ENCODE measurements around the gene ATOH1.

Gene ATOH1

GRCh38 chr4:93828332-93828994, at the start of gene ATOH1:
ATOH1 (plus strand) TSS chr4:93828753; CDS start chr4:93828927, 174 bp downstream.
- no peak for DNase-seq (ENCODE audit: low read depth in 1 of 2, low spot score in 1 of 2)

DNA sequence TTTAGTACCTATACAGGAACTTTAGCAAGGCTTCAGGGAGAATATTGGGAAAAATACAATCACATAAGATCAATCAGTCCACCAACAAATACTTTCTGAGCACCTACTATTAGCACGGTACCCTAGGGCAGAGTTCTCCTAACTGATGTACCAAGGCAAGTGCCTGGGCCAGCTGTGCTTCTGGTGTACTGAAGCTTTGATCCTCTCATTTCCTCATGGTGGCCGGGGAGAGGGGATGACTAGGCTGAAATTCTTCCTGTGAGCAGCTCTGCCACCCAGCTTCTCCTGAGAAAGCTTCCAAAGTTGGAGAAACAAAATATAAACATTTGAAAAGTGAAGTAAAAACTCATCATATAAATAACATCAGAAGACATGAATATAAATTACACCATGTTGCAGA, 49.3 kb upstream of the ATOH1 start:
- DNase-seq (ENCODE audit: low read depth in 1 of 2, low spot score in 1 of 2): no peak

GRCh38 chr4:93780080-93780479, 48.5 kb upstream of the ATOH1 start:
- DNase-seq (ENCODE audit: low read depth in 1 of 2, low spot score in 1 of 2): no peak

DNA sequence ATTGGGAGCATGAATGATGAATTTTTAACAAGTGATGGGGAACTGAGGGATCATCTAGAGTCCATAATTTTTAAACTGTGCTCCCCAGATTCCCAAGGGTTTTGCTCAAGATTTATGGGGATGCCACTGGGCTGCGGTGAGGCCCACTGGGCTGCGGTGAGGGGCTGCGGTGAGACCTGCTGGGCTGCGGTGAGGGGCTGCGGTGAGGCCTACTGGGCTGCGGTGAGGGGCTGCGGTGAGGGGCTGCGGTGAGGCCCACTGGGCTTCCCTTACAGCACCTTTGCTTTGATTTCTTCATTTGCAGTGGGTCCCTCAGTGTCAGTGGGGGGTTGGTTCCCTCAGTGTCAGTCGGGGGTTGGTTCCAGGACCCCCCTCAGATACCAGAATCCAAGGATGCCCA, 47.4 kb upstream of the ATOH1 start:
- no peak for DNase-seq (ENCODE audit: low read depth in 1 of 2, low spot score in 1 of 2)

- DNase-seq (ENCODE audit: low read depth in 1 of 2, low spot score in 1 of 2): no peak
Measured at GRCh38 chr4:93786149-93786548, 42.4 kb upstream of the ATOH1 start.

GRCh38 chr4:93788712-93789111, 39.8 kb upstream of the ATOH1 start:
- no peak for DNase-seq (ENCODE audit: low read depth in 1 of 2, low spot score in 1 of 2)

DNA sequence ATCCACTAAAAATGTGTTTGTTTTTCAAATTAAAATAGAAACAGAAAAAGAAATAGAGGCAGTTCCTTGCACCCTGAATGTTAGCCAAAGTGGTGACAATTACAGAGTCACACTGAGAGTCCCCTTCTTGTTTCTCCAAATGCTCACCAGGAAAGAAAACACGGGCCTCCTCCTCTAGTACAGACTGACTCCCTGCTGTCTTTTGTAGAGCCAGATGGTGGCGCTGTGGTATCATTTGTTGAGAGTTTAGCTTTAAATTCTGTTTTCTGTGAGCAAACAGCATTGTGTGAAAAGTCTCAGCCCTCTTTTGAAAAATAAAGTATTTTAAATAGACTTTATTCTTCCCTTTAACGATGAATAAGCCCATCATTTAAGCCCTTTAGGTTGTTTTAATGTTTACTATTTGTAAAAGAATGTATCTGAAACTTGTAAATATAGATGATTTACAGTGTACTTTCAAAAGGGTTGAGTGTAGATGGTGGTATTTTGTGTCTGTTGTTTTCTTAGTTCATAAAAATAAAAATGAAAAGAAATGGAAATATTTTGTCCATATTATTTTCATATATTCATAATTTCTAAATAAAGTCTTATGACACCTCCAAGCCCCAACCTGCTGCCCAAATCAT, 36.9 kb upstream of the ATOH1 start:
- DNase-seq (ENCODE audit: low read depth in 1 of 2, low spot score in 1 of 2): no peak

DNA sequence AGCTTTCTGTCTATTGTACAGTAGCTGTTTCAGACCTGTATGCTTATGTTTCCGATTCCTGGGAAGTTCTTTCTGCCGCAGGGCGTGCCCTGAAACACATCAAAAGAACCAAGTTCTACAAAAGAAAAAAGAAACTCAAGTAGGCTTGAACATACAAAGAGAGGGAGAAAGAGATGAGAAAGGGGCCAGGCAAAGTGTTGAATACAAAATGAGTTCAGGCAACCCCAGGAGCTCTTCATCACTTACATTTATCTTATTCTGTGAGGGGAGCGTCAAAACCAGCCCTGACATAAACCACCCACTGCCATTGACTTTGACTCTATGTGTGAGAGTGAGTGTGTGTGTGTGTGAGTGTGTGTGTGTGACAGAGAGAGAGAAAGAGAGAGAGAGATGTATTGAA, 26.5 kb upstream of the ATOH1 start:
- DNase-seq (ENCODE audit: low read depth in 1 of 2, low spot score in 1 of 2): no peak

DNA sequence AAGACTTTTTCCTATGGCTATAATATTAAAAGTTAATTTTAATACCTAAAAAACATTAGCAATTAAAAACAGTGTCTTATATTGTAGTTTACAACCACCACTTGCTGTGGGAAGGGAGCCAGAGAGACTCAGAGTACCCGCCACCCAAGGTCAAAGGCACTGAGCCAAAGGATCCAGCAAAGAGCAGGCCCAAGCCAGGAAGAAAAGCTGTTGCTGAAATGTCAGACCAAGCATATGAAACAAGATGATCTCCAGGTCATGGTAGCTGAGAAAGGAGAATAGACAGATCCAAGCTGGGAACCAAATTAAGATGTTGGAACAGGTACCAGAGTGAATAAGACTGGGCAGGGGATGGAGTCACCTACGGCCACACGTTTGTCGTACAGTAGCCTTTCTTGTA, 18.8 kb upstream of the ATOH1 start:
- no peak for DNase-seq (ENCODE audit: low read depth in 1 of 2, low spot score in 1 of 2)

DNA sequence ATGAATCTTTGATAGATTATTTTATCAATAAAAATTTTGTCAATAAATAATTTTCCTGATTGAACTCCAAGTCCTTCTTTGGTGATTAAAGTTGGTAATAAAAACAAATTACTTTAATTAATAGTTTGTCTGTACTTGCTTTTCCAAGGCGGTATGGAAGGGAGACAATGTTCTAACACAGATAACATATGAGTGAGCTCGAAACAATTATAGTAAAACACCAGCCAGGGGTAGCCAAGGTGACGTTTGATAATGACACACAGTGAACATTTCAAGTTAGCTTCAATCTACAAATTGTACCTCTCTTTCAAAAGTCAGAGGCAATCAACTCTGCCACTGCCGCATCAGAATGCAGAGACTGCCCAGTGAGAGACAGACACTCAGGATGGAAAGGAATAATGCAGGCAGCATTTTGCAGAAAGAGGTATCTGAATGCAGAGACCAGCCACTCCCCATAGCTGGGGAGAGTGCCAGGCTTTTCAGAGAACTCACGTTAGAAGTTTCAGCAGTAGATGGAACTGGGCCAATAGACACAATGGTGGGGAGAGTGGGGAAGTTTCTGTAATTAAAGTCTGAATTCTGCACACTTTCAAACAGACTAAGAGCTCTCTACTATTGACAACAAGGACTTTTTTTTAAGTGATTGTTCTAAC, 18.1 kb upstream of the ATOH1 start:
- DNase-seq (ENCODE audit: low read depth in 1 of 2, low spot score in 1 of 2): no peak

- DNase-seq (ENCODE audit: low read depth in 1 of 2, low spot score in 1 of 2): no peak
Measured at GRCh38 chr4:93813092-93813491, 15.5 kb upstream of the ATOH1 start.

DNA sequence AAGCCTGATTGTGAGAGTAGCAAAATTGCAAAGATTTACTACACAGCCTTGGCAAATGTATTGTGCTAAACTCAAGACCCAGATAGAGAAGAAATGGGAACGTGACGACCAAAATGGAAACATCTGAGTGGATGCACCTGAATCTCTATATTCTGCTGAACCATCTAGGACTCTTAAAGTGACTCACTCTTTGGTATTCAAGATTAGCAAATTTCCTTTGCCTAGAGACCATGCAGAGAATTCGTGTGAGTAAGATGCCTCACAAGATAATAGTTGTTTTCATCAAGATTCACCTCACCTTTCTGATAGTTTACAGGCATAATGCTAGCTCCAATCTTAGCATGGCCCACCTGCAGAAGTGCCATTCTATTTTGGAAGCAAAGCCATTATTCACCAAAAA, 14.4 kb upstream of the ATOH1 start:
- no peak for DNase-seq (ENCODE audit: low read depth in 1 of 2, low spot score in 1 of 2)

DNA sequence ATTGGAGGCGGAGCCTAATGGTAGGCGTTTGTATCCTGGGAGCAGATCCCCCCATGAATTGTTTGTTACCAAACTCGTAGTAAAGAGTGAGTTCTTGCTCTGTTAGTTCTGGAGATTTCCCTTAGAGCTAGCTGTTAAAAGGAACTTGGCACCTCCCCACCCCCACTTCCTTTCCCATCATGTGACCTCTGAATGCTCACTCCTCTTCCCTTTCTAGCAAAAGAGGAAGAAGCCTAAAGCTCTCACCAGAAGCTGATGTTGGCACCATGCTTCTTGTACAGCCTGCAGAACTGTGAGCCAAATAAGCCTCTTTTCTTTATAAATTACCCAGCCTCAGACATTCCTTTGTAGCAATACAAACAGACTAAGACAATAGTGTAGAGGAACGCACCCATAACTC, 13.8 kb upstream of the ATOH1 start:
- no peak for DNase-seq (ENCODE audit: low read depth in 1 of 2, low spot score in 1 of 2)

- no peak for DNase-seq (ENCODE audit: low read depth in 1 of 2, low spot score in 1 of 2)
Measured at GRCh38 chr4:93825551-93826216, 2.9 kb upstream of the ATOH1 start.

- DNase-seq (ENCODE audit: low read depth in 1 of 2, low spot score in 1 of 2): no peak
Measured at GRCh38 chr4:93827272-93827947, 1.1 kb upstream of the ATOH1 start.

- no peak for DNase-seq (ENCODE audit: low read depth in 1 of 2, low spot score in 1 of 2)
Measured at GRCh38 chr4:93828995-93829819, 654 bp downstream of the ATOH1 start.

DNA sequence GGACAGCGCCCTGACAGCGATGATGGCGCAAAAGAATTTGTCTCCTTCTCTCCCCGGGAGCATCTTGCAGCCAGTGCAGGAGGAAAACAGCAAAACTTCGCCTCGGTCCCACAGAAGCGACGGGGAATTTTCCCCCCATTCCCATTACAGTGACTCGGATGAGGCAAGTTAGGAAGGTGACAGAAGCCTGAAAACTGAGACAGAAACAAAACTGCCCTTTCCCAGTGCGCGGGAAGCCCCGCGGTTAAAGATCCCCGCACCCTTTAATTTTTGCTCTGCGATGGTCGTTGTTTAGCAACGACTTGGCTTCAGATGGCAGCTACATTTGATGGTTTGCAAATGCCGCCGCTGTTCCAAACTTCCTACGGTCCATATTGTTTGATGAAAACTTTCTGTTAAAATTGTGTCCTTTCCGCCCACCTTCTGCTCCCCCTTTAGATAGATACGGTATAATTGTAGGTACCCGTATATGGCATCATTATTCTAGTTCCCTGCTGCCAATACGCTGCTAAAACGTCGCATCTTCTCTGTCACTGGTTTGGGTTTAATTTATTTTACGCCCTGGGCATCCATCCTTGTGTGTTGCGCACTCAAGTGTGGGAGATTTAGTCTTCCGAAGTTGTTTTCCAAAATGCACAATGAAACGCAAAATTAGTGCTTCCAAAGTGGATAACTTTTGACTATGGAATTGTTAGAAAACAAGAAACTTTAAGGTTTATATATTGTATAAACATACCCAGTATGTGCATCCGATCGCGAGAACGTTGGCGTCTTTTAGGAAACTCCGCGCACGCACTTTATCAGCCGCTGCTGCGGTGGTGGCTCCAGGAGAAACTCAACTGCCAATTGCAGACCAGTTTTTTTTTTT, 1.5 kb downstream of the ATOH1 start:
- DNase-seq (ENCODE audit: low read depth in 1 of 2, low spot score in 1 of 2): no peak

- DNase-seq (ENCODE audit: low read depth in 1 of 2, low spot score in 1 of 2): no peak
Measured at GRCh38 chr4:93831716-93832496, 3.4 kb downstream of the ATOH1 start.

Data from stimulated activated CD4-positive, alpha-beta T cell treated with anti-CD3 and anti-CD28 coated beads, Interleukin-15, amount 100 ng/mL, for 1 hour (primary cell).